Left lung (tissue), 14 donors: ENCODE measurements around the gene STEEP1. TPM values are rescaled to one million over a fixed set of nuclear protein-coding genes. Genes with fewer than 3 reads are reported as not detected.

Experiments
- ATAC-seq: fragments of 200-7000 bp; cut with Tn5 transposase; one replicate; pipeline ENCODE4 v1.9.1; 2020; ENCODE audit warnings: moderate library complexity
- DNase-seq, 4 donors: peaks; one replicate each; pipeline ENCODE4 v3.0.0-alpha.2; 2013 to 2020
- H3K27ac ChIP-seq, 2 donors: fragments of 200-600 bp; sonication (generic) in 1 of 2; one replicate each; pipeline versions ENCODE4 v1.5.0 to v1.8.0; 2020 to 2021
- H3K27me3 ChIP-seq, 2 donors: fragments of 200-600 bp; sonication (generic) in 1 of 2; one replicate each; pipeline versions ENCODE4 v1.5.0 to v1.8.0; 2020 to 2021
- H3K36me3 ChIP-seq, 2 donors: fragments of 200-600 bp; sonication (generic) in 1 of 2; one replicate each; pipeline versions ENCODE4 v1.5.0 to v1.8.0; 2020 to 2021
- H3K4me1 ChIP-seq, 2 donors: fragments of 200-600 bp; one replicate each; pipeline ENCODE4 v1.8.0; 2021
- H3K4me3 ChIP-seq, 2 donors: fragments of 200-600 bp; sonication (generic) in 1 of 2; one replicate each; pipeline versions ENCODE4 v1.5.0 to v1.8.0; 2020 to 2021; ENCODE audit warnings: mild to moderate bottlenecking in 1 of 2
- H3K9me3 ChIP-seq, 2 donors: fragments of 200-600 bp; sonication (generic) in 1 of 2; one replicate each; pipeline versions ENCODE4 v1.5.0 to v1.8.0; 2020 to 2021
- intact Hi-C, 2 donors: fragments of 100-400 bp; cut with DNase I; formaldehyde crosslinking; loops; one replicate each; pipeline versions ENCODE4 v1.11.2 to v1.14.2; 2022
- long read RNA-seq, 12 donors: library from polyadenylated mRNA in 2 of 12; unstranded in 2 of 12; transcript quantifications; one replicate each; pipeline ENCODE4 v2.0.0 and lab custom pipeline, GENCODE V29; 2019 to 2026
- polyA plus RNA-seq, 6 donors: library from polyadenylated mRNA; unstranded; fragments of 120-200 nt; gene quantifications; one replicate each; pipeline ENCODE4 v1.2.1, GENCODE V29; 2013; ENCODE audit not compliant: insufficient read length in 6 of 6
- total RNA-seq, 2 donors: library from RNA; stranded (reverse); fragmentation: NEBNext Ultra II Directional; extraction: Animal tissue kit (Norgen Biotek cat#: 25700); gene quantifications; one replicate each; pipeline ENCODE4 v1.2.1, GENCODE V29; 2021
- TF ChIP-seq, protein P1 (sequence below), 2 donors: fragments of 200-600 bp; sonication (generic) in 1 of 2; IDR thresholded peaks; one replicate each; pipeline versions ENCODE4 v1.5.0 to v1.8.0; 2021; ENCODE audit warnings: antibody characterized with exemption in 2 of 2
- donor health status: DM: no; HTN: yes; CAD: no.
- donor health status: DM: no; HTN: no; CAD: no.

The STEEP1 gene
- total RNA-seq (10 to 100 TPM; 19.5 to 21.2 TPM), polyA plus RNA-seq (10 to 100 TPM; 27.0 to 35.6 (median 32.1) TPM)
- long read RNA-seq, donor 1, partial matches to known transcripts, result 0 of 5 reads
- long read RNA-seq, donor 1, other reads (novel, unspliced or antisense), result 0 of 5 reads
- long read RNA-seq, donor 2, partial matches to known transcripts, result 5 of 6 reads
- long read RNA-seq, donor 2, other reads (novel, unspliced or antisense), result 0 of 6 reads
- long read RNA-seq, donor 3, partial matches to known transcripts, result 0 of 9 reads
- long read RNA-seq, donor 3, other reads (novel, unspliced or antisense), result 7 of 9 reads
- long read RNA-seq, donor 4, partial matches to known transcripts, result 0 of 3 reads
- long read RNA-seq, donor 4, other reads (novel, unspliced or antisense), result 2 of 3 reads
- long read RNA-seq, donor 5, partial matches to known transcripts, result 8 of 41 reads
- long read RNA-seq, donor 5, other reads (novel, unspliced or antisense), result 28 of 41 reads
- long read RNA-seq, donor 6, partial matches to known transcripts, result 0 of 1 reads
- long read RNA-seq, donor 6, other reads (novel, unspliced or antisense), result 0 of 1 reads
- long read RNA-seq, donor 7, partial matches to known transcripts, result 0 of 2 reads
- long read RNA-seq, donor 7, other reads (novel, unspliced or antisense), result 0 of 2 reads
- long read RNA-seq, donor 8, transcript CXorf56-204 (7 exons, 1,056 nt), result major isoform, 5 of 6 reads
- long read RNA-seq, donor 8, partial matches to known transcripts, result 0 of 6 reads
- long read RNA-seq, donor 8, other reads (novel, unspliced or antisense), result 0 of 6 reads
- long read RNA-seq, donor 9, result 0 reads
- long read RNA-seq, donor 10, partial matches to known transcripts, result 0 of 6 reads
- long read RNA-seq, donor 10, other reads (novel, unspliced or antisense), result 2 of 6 reads
- long read RNA-seq, donor 11, partial matches to known transcripts, result 0 of 4 reads
- long read RNA-seq, donor 11, other reads (novel, unspliced or antisense), result 0 of 4 reads
- long read RNA-seq, donor 12, partial matches to known transcripts, result 0 of 3 reads
- long read RNA-seq, donor 12, other reads (novel, unspliced or antisense), result 0 of 3 reads

DNA sequence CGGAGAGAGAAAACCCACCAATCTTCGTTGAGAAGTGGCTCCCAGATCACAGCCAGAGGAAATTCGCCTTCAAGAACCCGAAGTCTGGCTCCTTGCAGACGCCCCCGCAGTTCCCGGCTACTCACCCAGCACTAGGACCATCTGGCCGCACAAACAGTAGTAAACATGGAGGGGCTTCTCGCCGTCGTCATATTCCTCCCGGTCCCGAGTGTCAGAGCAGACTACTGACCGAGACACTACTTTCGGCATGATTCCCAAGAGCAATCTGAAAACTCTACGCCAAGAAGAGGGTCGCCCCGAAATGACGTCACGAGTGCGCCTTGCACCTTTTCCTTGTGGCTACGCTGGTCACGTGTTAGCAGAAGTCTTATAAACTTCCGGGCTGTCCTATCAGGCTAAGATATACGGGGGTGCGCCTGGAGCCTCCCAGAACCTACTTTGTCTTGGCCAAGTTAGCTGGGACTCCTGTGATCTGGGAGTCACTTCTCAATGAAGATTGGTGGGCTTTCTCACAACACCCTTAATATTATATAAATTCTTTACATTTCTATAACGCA, at the start of gene STEEP1:
TSS of gene STEEP1 (minus strand) at position 303 of the 557 bp plus-strand sequence. CDS start at position 249, 54 bp downstream.
- Histone ChIP-seq H3K36me3 (no peaks in the 10 kb centered on the region), H3K9me3 (no peaks in the 10 kb centered on the region), H3K27ac (peak within 1 kb of the TSS; percentile 37 to 58), H3K4me3 (peak within 1 kb of the TSS; percentile 29 to 50), H3K4me1 (peaks cover 0 to 13% of the 10 kb centered on the region in 2 donors), H3K27me3 (no peaks in the 10 kb centered on the region)
- TF ChIP-seq, protein P1, sequence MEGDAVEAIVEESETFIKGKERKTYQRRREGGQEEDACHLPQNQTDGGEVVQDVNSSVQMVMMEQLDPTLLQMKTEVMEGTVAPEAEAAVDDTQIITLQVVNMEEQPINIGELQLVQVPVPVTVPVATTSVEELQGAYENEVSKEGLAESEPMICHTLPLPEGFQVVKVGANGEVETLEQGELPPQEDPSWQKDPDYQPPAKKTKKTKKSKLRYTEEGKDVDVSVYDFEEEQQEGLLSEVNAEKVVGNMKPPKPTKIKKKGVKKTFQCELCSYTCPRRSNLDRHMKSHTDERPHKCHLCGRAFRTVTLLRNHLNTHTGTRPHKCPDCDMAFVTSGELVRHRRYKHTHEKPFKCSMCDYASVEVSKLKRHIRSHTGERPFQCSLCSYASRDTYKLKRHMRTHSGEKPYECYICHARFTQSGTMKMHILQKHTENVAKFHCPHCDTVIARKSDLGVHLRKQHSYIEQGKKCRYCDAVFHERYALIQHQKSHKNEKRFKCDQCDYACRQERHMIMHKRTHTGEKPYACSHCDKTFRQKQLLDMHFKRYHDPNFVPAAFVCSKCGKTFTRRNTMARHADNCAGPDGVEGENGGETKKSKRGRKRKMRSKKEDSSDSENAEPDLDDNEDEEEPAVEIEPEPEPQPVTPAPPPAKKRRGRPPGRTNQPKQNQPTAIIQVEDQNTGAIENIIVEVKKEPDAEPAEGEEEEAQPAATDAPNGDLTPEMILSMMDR (IDR thresholded peaks at IDR 0.05), result no peak
- DNase-seq, result peak; percentile 85 to 92 (median 90)
- ATAC-seq, result peak; percentile 96
- intact Hi-C loops, result no loop called here

- H3K9me3 ChIP-seq, result no peaks in the 10 kb centered on the region
- no peak overlapping the region for H3K27ac ChIP-seq
- no peaks in the 10 kb centered on the region for H3K27me3 ChIP-seq
- no peak overlapping the region for H3K4me3 ChIP-seq
- DNase-seq, result no peak
- TF ChIP-seq, protein P1 (IDR thresholded peaks at IDR 0.05), result no peak
- peaks cover 0 to 6% of the 10 kb centered on the region in 2 donors for H3K4me1 ChIP-seq
- no peaks in the 10 kb centered on the region for H3K36me3 ChIP-seq
- intact Hi-C loops, result no loop called here
- no peak for ATAC-seq
Observed at GRCh38 chrX:119614776-119615175, 49.6 kb upstream of the STEEP1 start.

GRCh38 chrX:119607018-119607389, 41.8 kb upstream of the STEEP1 start:
- Histone ChIP-seq H3K4me1 (peaks cover 0 to 7% of the 10 kb centered on the region in 2 donors), H3K27me3 (no peaks in the 10 kb centered on the region), H3K36me3 (no peaks in the 10 kb centered on the region), H3K9me3 (no peaks in the 10 kb centered on the region), H3K4me3 (peak overlapping the region; percentile 46 to 63), H3K27ac (peak overlapping the region; percentile 90 to 93)
- ATAC-seq (no peak), DNase-seq (no peak)
- TF ChIP-seq, protein P1 (IDR thresholded peaks at IDR 0.05), result no peak
- intact Hi-C loops, result no loop called here

GRCh38 chrX:119606280-119607017, 41.2 kb upstream of the STEEP1 start, which contains the start of gene NKRF:
NKRF (minus strand) TSS chrX:119606424.
- Histone ChIP-seq H3K27ac (peak within 1 kb of the TSS; percentile 90 to 93), H3K27me3 (no peaks in the 10 kb centered on the region), H3K9me3 (no peaks in the 10 kb centered on the region), H3K36me3 (no peaks in the 10 kb centered on the region), H3K4me1 (peaks cover 0 to 7% of the 10 kb centered on the region in 2 donors), H3K4me3 (peak within 1 kb of the TSS; percentile 46 to 63)
- peak; percentile 88 for ATAC-seq
- intact Hi-C loops, result no loop called here
- DNase-seq, result peak; percentile 87 to 95 (median 92)
- TF ChIP-seq, protein P1 (IDR thresholded peaks at IDR 0.05), result no peak
